ENCODE measurements around the gene C2CD2L. TPM values are rescaled to one million over a fixed set of nuclear protein-coding genes. Genes with fewer than 3 reads are reported as not detected.

Gene C2CD2L
- total and polyA plus RNA-seq, 2 donors (not counting 3 experiments of a cell fraction or from before 2014, with no cell fraction given): 9.1 to 10.4 TPM

DNA sequence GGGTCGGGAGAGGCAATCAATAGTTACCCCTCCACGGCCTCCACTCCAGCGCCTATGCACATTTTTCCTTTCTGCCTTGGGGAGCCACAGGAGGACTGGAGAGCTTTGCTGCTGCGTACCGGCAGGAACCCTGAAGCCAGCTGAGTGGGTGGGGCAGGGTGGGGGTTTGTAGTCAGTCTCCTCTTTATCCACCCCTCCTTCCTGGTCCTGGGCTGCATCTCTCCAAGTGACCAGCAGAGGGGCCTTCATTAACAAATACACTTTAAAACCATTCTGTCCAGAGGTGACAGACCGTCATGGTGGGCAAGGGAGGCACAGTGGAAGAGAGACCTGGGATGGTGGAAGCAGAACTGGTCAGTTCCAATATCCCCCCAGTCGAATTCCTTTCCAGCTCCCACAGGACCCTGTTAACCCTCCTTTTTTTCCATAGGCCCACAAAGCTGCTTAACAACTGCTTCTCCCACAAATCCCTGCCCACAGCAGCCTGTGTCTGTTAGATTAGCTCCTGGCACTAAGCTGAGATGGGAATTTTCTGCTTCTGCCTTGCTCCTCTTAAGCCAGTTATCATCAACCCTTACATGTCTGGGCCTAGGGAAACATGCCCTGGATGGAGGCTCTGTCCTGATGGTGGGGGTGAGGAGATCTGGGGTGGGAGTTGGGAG is 37.8 kb downstream of the C2CD2L start:
- intact Hi-C loops (cut with micrococcal nuclease) (loop anchor here (1.0 to 2.0 kb wide), 3 partner anchors 44 to 178 kb away; partner anchors contain the start of gene DPAGT1), dilution Hi-C loops (cut with MboI; ENCODE audit: extremely low pct_ligation_motif_present, low sequenced_read_pairs) (no loop called here)
- Histone ChIP-seq H3K4me2 (ENCODE audit: insufficient read depth, low read length) (no peak overlapping the region), H3K9ac (replicated peaks; ENCODE audit: extremely low read depth, insufficient read depth, low read length) (no peak overlapping the region), H3K9me1 (replicated peaks; ENCODE audit: control insufficient read depth, extremely low read depth, insufficient read depth, low read length) (no peaks in the 10 kb centered on the region), H3K79me2 (ENCODE audit: control insufficient read depth, insufficient read depth, low read length) (no peaks in the 10 kb centered on the region), H3K4me1 (ENCODE audit: control insufficient read depth, extremely low read depth, insufficient read depth, low read length) (peaks cover 4% of the 10 kb centered on the region), H3K36me3 (ENCODE audit: control insufficient read depth in 2 of 2, extremely low read depth in 1 of 2, insufficient read depth in 2 of 2, low read length in 2 of 2) (no peaks in the 10 kb centered on the region), H4K20me1 (replicated peaks; ENCODE audit: control insufficient read depth, extremely low read depth, insufficient read depth, low read length) (no peaks in the 10 kb centered on the region), H3K9me3 (replicated peaks; ENCODE audit: control insufficient read depth, insufficient read depth, low read length) (no peaks in the 10 kb centered on the region), H3K27ac (ENCODE audit: insufficient read depth, low read depth, low read length) (no peak overlapping the region), H2AFZ (ENCODE audit: low read depth, low read length) (peak overlapping the region; percentile 41), H3K4me3 (replicated peaks in 1 of 3; ENCODE audit: insufficient read depth in 1 of 3, low read depth in 1 of 3, low read length in 3 of 3) (no peak overlapping the region), H3K27me3 (ENCODE audit: control insufficient read depth in 2 of 2, insufficient read depth in 2 of 2, low read length in 2 of 2) (peaks cover 2 to 3% of the 10 kb centered on the region in 2 experiments)
- DNase-seq (ENCODE audit: low read depth, low spot score) (peak; percentile 75), FAIRE-seq (peak; percentile 91)
- TF ChIP-seq MYC (IDR thresholded peaks at IDR 0.05; ENCODE audit: low read depth, low read length): no peak
- TF ChIP-seq CTCF (IDR thresholded peaks at IDR 0.05; ENCODE audit: extremely low read depth in 1 of 2, insufficient read depth in 1 of 2, low read depth in 1 of 2, low read length in 2 of 2): peak; percentile 43 to 75
- ChIA-PET POLR2A (interaction anchor here (0.6 kb wide), 1 partner anchor 165 kb away, joined by 5 read pairs; no protein-coding TSS in a partner anchor), CTCF (interaction anchor here (0.6 to 5.3 kb wide), 19 partner anchors 8 to 194 kb away, joined by 3 to 59 read pairs (median 4); partner anchors contain the start of genes DPAGT1 and NLRX1)
- no TSS peak for BruUV-seq (replicated peaks)

- Histone ChIP-seq H3K27ac (ENCODE audit: insufficient read depth, low read depth, low read length) (no peak overlapping the region), H3K27me3 (ENCODE audit: control insufficient read depth in 2 of 2, insufficient read depth in 2 of 2, low read length in 2 of 2) (peaks cover 2 to 3% of the 10 kb centered on the region in 2 experiments), H3K4me3 (replicated peaks in 1 of 3; ENCODE audit: insufficient read depth in 1 of 3, low read depth in 1 of 3, low read length in 3 of 3) (no peak overlapping the region), H4K20me1 (replicated peaks; ENCODE audit: control insufficient read depth, extremely low read depth, insufficient read depth, low read length) (no peaks in the 10 kb centered on the region), H3K9me1 (replicated peaks; ENCODE audit: control insufficient read depth, extremely low read depth, insufficient read depth, low read length) (no peaks in the 10 kb centered on the region), H3K79me2 (ENCODE audit: control insufficient read depth, insufficient read depth, low read length) (no peaks in the 10 kb centered on the region), H3K9ac (replicated peaks; ENCODE audit: extremely low read depth, insufficient read depth, low read length) (no peak overlapping the region), H3K4me1 (ENCODE audit: control insufficient read depth, extremely low read depth, insufficient read depth, low read length) (peaks cover 4% of the 10 kb centered on the region), H3K9me3 (replicated peaks; ENCODE audit: control insufficient read depth, insufficient read depth, low read length) (no peaks in the 10 kb centered on the region), H2AFZ (ENCODE audit: low read depth, low read length) (peak overlapping the region; percentile 41), H3K4me2 (ENCODE audit: insufficient read depth, low read length) (no peak overlapping the region), H3K36me3 (ENCODE audit: control insufficient read depth in 2 of 2, extremely low read depth in 1 of 2, insufficient read depth in 2 of 2, low read length in 2 of 2) (no peaks in the 10 kb centered on the region)
- intact Hi-C loops (cut with micrococcal nuclease) (loop anchor here (1.0 to 2.0 kb wide), 3 partner anchors 45 to 178 kb away; partner anchors contain the start of gene DPAGT1), dilution Hi-C loops (cut with MboI; ENCODE audit: extremely low pct_ligation_motif_present, low sequenced_read_pairs) (no loop called here)
- ChIA-PET POLR2A (no interaction called here), CTCF (interaction anchor here (0.8 to 5.3 kb wide), 14 partner anchors 8 to 193 kb away, joined by 3 to 59 read pairs (median 4); partner anchors contain the start of gene NLRX1)
- DNase-seq (ENCODE audit: low read depth, low spot score): no peak
- FAIRE-seq: no peak
- TF ChIP-seq FOS (IDR thresholded peaks at IDR 0.05; ENCODE audit: borderline replicate concordance, insufficient read depth, low read length) (no peak), CTCF (IDR thresholded peaks at IDR 0.05; ENCODE audit: extremely low read depth in 1 of 2, insufficient read depth in 1 of 2, low read depth in 1 of 2, low read length in 2 of 2) (no peak), POLR2A (IDR thresholded peaks at IDR 0.05; ENCODE audit: low read depth, low read length) (no peak), EZH2 (IDR thresholded peaks at IDR 0.05; ENCODE audit: borderline replicate concordance, low read depth, low read length, severe bottlenecking) (no peak), GATA2 (IDR thresholded peaks at IDR 0.05; ENCODE audit: insufficient read depth, insufficient read length, low read depth, low read length) (no peak), MAX (IDR thresholded peaks at IDR 0.05; ENCODE audit: insufficient read depth, insufficient read length) (no peak), JUN (IDR thresholded peaks at IDR 0.05; ENCODE audit: borderline replicate concordance, insufficient read depth, insufficient read length, low read depth) (no peak), POLR2AphosphoS5 (IDR thresholded peaks at IDR 0.05; ENCODE audit: insufficient read depth, low read depth, low read length) (no peak), MYC (IDR thresholded peaks at IDR 0.05; ENCODE audit: low read depth, low read length) (no peak)
- no TSS peak for BruUV-seq (replicated peaks)
These were observed 38.4 kb downstream of the C2CD2L start for GRCh38 chr11:119145551-119145950.
